Caco-2 (cell line): ENCODE measurements around the gene NCKIPSD. TPM values are rescaled to one million over a fixed set of nuclear protein-coding genes. Genes with fewer than 3 reads are reported as not detected.
A peak's percentile ranks its signal among the peaks of the same experiment; 100 is the strongest.

Experiments
- BruUV-seq: library from RNA; stranded (reverse); fragments of 400-500 nt; replicated peaks from 2 replicates; lab custom pipeline; 2021; lab: Mats Ljungman, UMichigan
- CTCF ChIA-PET: fragments of 300-600 bp; sonication (Branson Sonifier 250); formaldehyde crosslinking; loops from one replicate; lab custom pipeline; 2022; ENCODE audit warnings: antibody characterized with exemption; lab: Charles Lee
- POLR2A ChIA-PET: fragments of 300-600 bp; sonication (Branson Sonifier 250); formaldehyde crosslinking; loops from one replicate; lab custom pipeline; 2022; ENCODE audit warnings: antibody characterized with exemption; lab: Charles Lee
- DNase-seq, 2 experiments: peaks; one replicate each; pipeline versions ENCODE4 v3.0.0 to v3.0.0-alpha.2; 2020 to 2022
- H3K27me3 ChIP-seq: replicated peaks from 2 replicates; pipeline ENCODE4 v1.6.0; 2011; ENCODE audit warnings: low read length; ENCODE audit not compliant: control insufficient read depth, insufficient read depth
- H3K36me3 ChIP-seq: 2 replicates; pipeline ENCODE4 v1.5.1; 2011; ENCODE audit warnings: low read length; ENCODE audit not compliant: control insufficient read depth, insufficient read depth
- H3K4me1 ChIP-seq: fragments of 250-450 bp; sonication (Bioruptor Pico); 2 replicates; pipeline ENCODE4 v1.5.1; 2020; ENCODE audit warnings: mild to moderate bottlenecking
- H3K4me3 ChIP-seq: 2 replicates; pipeline ENCODE4 v1.5.1; 2011; ENCODE audit warnings: low read depth, mild to moderate bottlenecking, control low read depth, low read length
- H3K9me3 ChIP-seq: fragments of 250-450 bp; sonication (Bioruptor Pico); 2 replicates; pipeline ENCODE4 v1.5.1; 2020; ENCODE audit warnings: mild to moderate bottlenecking, moderate library complexity
- H3K27ac Mint-ChIP-seq: one replicate; pipeline ENCODE4 v1.8.0; 2022; ENCODE audit warnings: mixed read lengths; ENCODE audit not compliant: unreplicated experiment
- H3K27me3 Mint-ChIP-seq: one replicate; pipeline ENCODE4 v1.8.0; 2022; ENCODE audit warnings: mixed read lengths; ENCODE audit not compliant: insufficient read depth, unreplicated experiment
- H3K36me3 Mint-ChIP-seq: one replicate; pipeline ENCODE4 v1.8.0; 2022; ENCODE audit warnings: mild to moderate bottlenecking, mixed read lengths; ENCODE audit not compliant: insufficient read depth, unreplicated experiment
- H3K4me1 Mint-ChIP-seq: one replicate; pipeline ENCODE4 v1.8.0; 2022; ENCODE audit warnings: low read depth, mixed read lengths; ENCODE audit not compliant: unreplicated experiment
- H3K4me3 Mint-ChIP-seq: one replicate; pipeline ENCODE4 v1.8.0; 2022; ENCODE audit warnings: mild to moderate bottlenecking, moderate library complexity, mixed read lengths; ENCODE audit not compliant: unreplicated experiment
- H3K9me3 Mint-ChIP-seq: one replicate; pipeline ENCODE4 v1.8.0; 2022; ENCODE audit warnings: mixed read lengths; ENCODE audit not compliant: unreplicated experiment
- intact Hi-C: fragments of 100-400 bp; cut with micrococcal nuclease; formaldehyde crosslinking; loops from one replicate; pipeline ENCODE4 v1.10.0; 2022; ENCODE audit not compliant: unreplicated experiment
- total RNA-seq: library from RNA; stranded (reverse); gene quantifications from 2 replicates; pipeline ENCODE4 v1.2.3, GENCODE V29; 2022
- TF ChIP-seq, protein P1 (sequence below), 2 experiments: fragments of 200-600 bp in 1 of 2; IDR thresholded peaks; 1 replicate in 1 of 2; 2 replicates in 1 of 2; pipeline versions ENCODE4 v1.5.1 to v1.8.0; 2011 to 2022; ENCODE audit warnings: antibody characterized with exemption in 1 of 2, control low read depth in 1 of 2, inconsistent platforms in 1 of 2, low read depth in 1 of 2, low read length in 1 of 2, mild to moderate bottlenecking in 1 of 2, moderate library complexity in 1 of 2; ENCODE audit not compliant: insufficient read depth in 1 of 2, severe bottlenecking in 1 of 2, unreplicated experiment in 1 of 2

The NCKIPSD gene
- total RNA-seq, 1 experiment from 2014 or later = 30.2 TPM

DNA sequence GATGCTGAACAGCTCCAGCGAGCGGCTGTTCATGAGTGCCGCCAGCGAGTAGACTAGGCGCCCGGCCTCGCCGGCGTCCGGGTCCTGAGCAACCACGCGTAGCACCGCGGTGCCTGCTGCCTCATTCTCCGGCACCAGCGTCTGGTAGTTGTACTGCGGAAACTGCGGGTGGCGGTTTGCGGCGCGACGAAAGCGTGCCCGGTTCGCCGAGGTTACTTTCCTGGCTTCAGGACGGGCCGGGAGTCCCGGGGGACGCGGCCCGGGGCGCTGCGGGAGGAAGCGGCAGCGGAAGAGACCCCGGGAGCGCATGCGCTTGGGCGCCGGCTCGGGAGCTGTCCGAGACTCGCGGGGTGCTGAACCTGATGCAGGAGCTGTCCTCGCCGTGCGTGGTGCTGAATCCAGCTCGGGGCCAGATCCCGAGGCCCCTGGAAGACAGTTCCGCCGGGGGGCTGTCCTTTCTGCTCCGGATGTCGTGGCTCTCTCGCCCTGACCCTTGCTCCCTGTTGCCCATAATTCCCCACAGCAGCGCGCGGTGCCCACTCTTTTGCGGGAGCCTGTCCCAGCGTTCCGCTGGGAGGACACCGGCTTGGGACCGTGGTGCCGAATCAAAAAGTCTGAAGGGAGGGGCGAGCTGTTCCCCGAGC, 24.1 kb downstream of the NCKIPSD start:
- TF ChIP-seq, protein P1, sequence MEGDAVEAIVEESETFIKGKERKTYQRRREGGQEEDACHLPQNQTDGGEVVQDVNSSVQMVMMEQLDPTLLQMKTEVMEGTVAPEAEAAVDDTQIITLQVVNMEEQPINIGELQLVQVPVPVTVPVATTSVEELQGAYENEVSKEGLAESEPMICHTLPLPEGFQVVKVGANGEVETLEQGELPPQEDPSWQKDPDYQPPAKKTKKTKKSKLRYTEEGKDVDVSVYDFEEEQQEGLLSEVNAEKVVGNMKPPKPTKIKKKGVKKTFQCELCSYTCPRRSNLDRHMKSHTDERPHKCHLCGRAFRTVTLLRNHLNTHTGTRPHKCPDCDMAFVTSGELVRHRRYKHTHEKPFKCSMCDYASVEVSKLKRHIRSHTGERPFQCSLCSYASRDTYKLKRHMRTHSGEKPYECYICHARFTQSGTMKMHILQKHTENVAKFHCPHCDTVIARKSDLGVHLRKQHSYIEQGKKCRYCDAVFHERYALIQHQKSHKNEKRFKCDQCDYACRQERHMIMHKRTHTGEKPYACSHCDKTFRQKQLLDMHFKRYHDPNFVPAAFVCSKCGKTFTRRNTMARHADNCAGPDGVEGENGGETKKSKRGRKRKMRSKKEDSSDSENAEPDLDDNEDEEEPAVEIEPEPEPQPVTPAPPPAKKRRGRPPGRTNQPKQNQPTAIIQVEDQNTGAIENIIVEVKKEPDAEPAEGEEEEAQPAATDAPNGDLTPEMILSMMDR (IDR thresholded peaks at IDR 0.05; ENCODE audit: insufficient read depth in 1 of 2, low read depth in 1 of 2, low read length in 1 of 2, severe bottlenecking in 1 of 2, unreplicated experiment in 1 of 2) = no peak
- BruUV-seq = no TSS peak
- no peaks in the 10 kb centered on the region for H3K27me3 Mint-ChIP-seq
- H3K4me1 ChIP-seq = peaks cover 10% of the 10 kb centered on the region
- H3K27ac Mint-ChIP-seq = no peak overlapping the region
- peaks cover 76% of the 10 kb centered on the region for H3K36me3 Mint-ChIP-seq
- no peaks in the 10 kb centered on the region for H3K27me3 ChIP-seq
- H3K9me3 ChIP-seq = no peaks in the 10 kb centered on the region
- POLR2A ChIA-PET = interaction anchor here (0.8 kb wide), 1 partner anchor 38 kb away, joined by 3 read pairs; no protein-coding TSS in a partner anchor
- H3K4me3 Mint-ChIP-seq = peak overlapping the region; percentile 93
- CTCF ChIA-PET = interaction anchor here (1.8 to 2.1 kb wide), 2 partner anchors 26 to 189 kb away, joined by 7 read pairs; partner anchors contain the start of gene SLC26A6
- peaks cover 7% of the 10 kb centered on the region for H3K36me3 ChIP-seq
- peaks cover 5% of the 10 kb centered on the region for H3K4me1 Mint-ChIP-seq
- peak overlapping the region; percentile 65 for H3K4me3 ChIP-seq
- no peaks in the 10 kb centered on the region for H3K9me3 Mint-ChIP-seq
- DNase-seq = peak in 1 of 2 experiments; percentile 46
- intact Hi-C loops = loop anchor here (2.0 to 10.0 kb wide), 3 partner anchors 53 to 197 kb away; partner anchors contain the start of genes PFKFB4 and UQCRC1

DNA sequence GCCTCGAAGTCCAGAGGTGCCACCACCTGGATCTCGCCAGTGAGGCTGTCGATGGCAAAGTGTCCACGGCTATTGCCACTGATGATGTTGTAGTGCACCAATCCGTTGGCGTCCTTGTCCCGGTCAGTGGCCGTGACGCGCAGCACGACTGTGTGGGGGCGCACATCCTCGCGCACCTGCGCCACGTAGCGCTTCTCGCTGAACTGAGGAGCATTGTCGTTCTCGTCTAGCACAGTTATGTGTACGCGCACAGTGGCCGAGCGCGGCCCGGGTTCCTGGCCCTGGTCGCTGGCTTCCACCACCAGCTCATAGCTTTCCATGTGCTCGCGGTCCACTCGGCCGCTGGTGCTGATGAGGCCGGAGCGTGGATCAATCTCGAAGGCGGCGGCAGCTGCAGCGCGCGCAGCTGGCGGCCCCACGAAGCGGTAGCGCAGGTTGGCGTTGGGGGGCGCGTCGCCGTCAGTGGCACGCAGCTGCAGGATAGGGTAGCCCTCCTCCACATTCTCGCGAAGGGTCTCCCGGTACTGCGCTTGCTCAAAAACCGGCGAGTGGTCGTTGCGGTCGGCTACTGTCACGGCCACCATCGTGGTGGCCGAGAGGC, 24.8 kb downstream of the NCKIPSD start:
- H3K4me1 ChIP-seq = peaks cover 10% of the 10 kb centered on the region
- no TSS peak for BruUV-seq
- H3K9me3 ChIP-seq = no peaks in the 10 kb centered on the region
- Mint-ChIP-seq H3K27ac (no peak overlapping the region), H3K9me3 (no peaks in the 10 kb centered on the region), H3K4me3 (no peak overlapping the region), H3K4me1 (peaks cover 5% of the 10 kb centered on the region), H3K27me3 (no peaks in the 10 kb centered on the region), H3K36me3 (peaks cover 74% of the 10 kb centered on the region)
- ChIA-PET POLR2A (no interaction called here), CTCF (no interaction called here)
- no peak overlapping the region for H3K4me3 ChIP-seq
- TF ChIP-seq, protein P1 (IDR thresholded peaks at IDR 0.05; ENCODE audit: insufficient read depth in 1 of 2, low read depth in 1 of 2, low read length in 1 of 2, severe bottlenecking in 1 of 2, unreplicated experiment in 1 of 2) = no peak
- peaks cover 7% of the 10 kb centered on the region for H3K36me3 ChIP-seq
- intact Hi-C loops = loop anchor here (5.0 to 10.0 kb wide), 2 partner anchors 104 to 196 kb away; partner anchors contain the start of gene PFKFB4
- no peaks in the 10 kb centered on the region for H3K27me3 ChIP-seq
- DNase-seq = no peak

DNA sequence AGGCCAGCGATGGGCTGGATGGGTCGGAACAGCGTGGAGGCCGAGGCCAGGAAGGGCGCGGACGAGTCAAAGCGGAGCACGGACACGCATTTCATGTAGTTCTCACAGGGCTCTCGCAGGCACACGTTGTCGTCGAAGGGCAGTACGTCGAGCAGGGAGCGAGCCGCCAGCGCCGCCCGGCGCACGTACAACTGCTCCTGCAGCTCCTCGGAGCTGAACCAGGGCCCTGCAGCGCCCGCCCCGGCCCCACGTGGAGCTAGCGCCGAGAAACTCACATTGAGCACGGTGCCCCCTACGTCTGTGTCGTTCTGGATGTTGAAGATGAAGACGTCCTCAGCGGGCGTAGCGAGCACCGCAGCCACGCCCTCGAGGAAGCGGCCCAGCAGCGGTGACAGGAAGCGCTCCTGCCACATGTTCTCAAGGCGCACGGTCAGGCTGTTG, 28.9 kb downstream of the NCKIPSD start:
- no peak overlapping the region for H3K27ac Mint-ChIP-seq
- intact Hi-C loops = no loop called here
- no peak overlapping the region for H3K4me3 Mint-ChIP-seq
- Histone ChIP-seq H3K9me3 (no peaks in the 10 kb centered on the region), H3K4me1 (peaks cover under 1% of the 10 kb centered on the region; the same call in 1 of the 2 replicates), H3K27me3 (no peaks in the 10 kb centered on the region), H3K36me3 (peaks cover 10% of the 10 kb centered on the region), H3K4me3 (no peak overlapping the region)
- BruUV-seq = no TSS peak
- H3K27me3 Mint-ChIP-seq = no peaks in the 10 kb centered on the region
- H3K36me3 Mint-ChIP-seq = peaks cover 81% of the 10 kb centered on the region
- ChIA-PET POLR2A (no interaction called here), CTCF (no interaction called here)
- H3K4me1 Mint-ChIP-seq = no peaks in the 10 kb centered on the region
- TF ChIP-seq, protein P1 (IDR thresholded peaks at IDR 0.05; ENCODE audit: insufficient read depth in 1 of 2, low read depth in 1 of 2, low read length in 1 of 2, severe bottlenecking in 1 of 2, unreplicated experiment in 1 of 2) = no peak
- H3K9me3 Mint-ChIP-seq = no peaks in the 10 kb centered on the region
- DNase-seq = no peak
